H1 (cell line): Measurements from ENCODE around the gene EIPR1. TPM values are rescaled to one million over a fixed set of nuclear protein-coding genes. Genes with fewer than 3 reads are reported as not detected.
"Not testable (repeated sequence)": the region's sequence is repeated elsewhere in the genome, so short reads cannot be mapped to it uniquely, and the experiment has no call there.

Experiments
- CTCF ChIA-PET: fragments of 300-600 bp; sonication (Branson Sonifier 250); formaldehyde crosslinking; loops from one replicate; lab custom pipeline; 2021; ENCODE audit not compliant: partially characterized antibody; lab: Charles Lee
- POLR2A ChIA-PET: fragments of 300-600 bp; sonication (Branson Sonifier 250); formaldehyde crosslinking; loops from one replicate; lab custom pipeline; 2021; ENCODE audit warnings: inconsistent platforms; ENCODE audit not compliant: partially characterized antibody; lab: Charles Lee
- DNase-seq, 2 experiments: peaks; one replicate each; pipeline versions ENCODE4 v3.0.0 to v3.0.0-alpha.2; 2010 to 2022; ENCODE audit warnings: low spot score in 2 of 2, low read depth in 1 of 2, mixed read lengths in 1 of 2
- FAIRE-seq: peaks from 2 replicates; lab custom pipeline; 2011; peaks lifted over from hg19 to GRCh38; lab: Jason Lieb, UNC
- H2AFZ ChIP-seq: 2 replicates; pipeline ENCODE4 v1.8.1; 2012; ENCODE audit warnings: low read length, inconsistent platforms
- H2AK5ac ChIP-seq: 2 replicates; pipeline ENCODE4 v1.6.1; 2013; ENCODE audit warnings: low read depth, low read length
- H2BK120ac ChIP-seq: replicated peaks from 2 replicates; pipeline ENCODE3; 2013; ENCODE audit warnings: low read depth, low read length, inconsistent platforms
- H2BK12ac ChIP-seq: 2 replicates; pipeline ENCODE4 v1.6.1; 2013; ENCODE audit warnings: low read depth, low read length
- H2BK15ac ChIP-seq: 2 replicates; pipeline ENCODE4 v1.6.1; 2013; ENCODE audit warnings: low read length
- H2BK20ac ChIP-seq: 2 replicates; pipeline ENCODE4 v1.6.1; 2013; ENCODE audit warnings: low read length
- H2BK5ac ChIP-seq: 2 replicates; pipeline ENCODE4 v1.6.1; 2013; ENCODE audit warnings: low read depth, low read length
- H3K14ac ChIP-seq: 2 replicates; pipeline ENCODE4 v1.6.1; 2013; ENCODE audit warnings: inconsistent platforms; ENCODE audit not compliant: insufficient read length
- H3K18ac ChIP-seq: 2 replicates; pipeline ENCODE4 v1.6.1; 2013; ENCODE audit warnings: low read length; ENCODE audit errors: extremely low read depth
- H3K23ac ChIP-seq: 2 replicates; pipeline ENCODE4 v1.6.1; 2013; ENCODE audit warnings: inconsistent platforms; ENCODE audit not compliant: insufficient read length
- H3K23me2 ChIP-seq: 2 replicates; pipeline ENCODE4 v1.6.1; 2013; ENCODE audit warnings: low read depth, low read length
- H3K27ac ChIP-seq: 2 replicates; pipeline ENCODE4 v1.6.1; 2011; ENCODE audit warnings: low read depth, low read length, inconsistent platforms
- H3K27me3 ChIP-seq, 4 experiments: replicated peaks in 1 of 4; 1 replicate in 1 of 4; 2 replicates in 3 of 4; pipeline versions ENCODE4 v1.6.1 to v1.8.1; 2011 to 2013; ENCODE audit warnings: low read length in 3 of 4, mild to moderate bottlenecking in 3 of 4, inconsistent platforms in 2 of 4, mixed read lengths in 2 of 4, moderate library complexity in 1 of 4; ENCODE audit not compliant: control insufficient read depth in 3 of 4, insufficient read depth in 3 of 4; ENCODE audit errors: extremely low read depth in 1 of 4
- H3K36me3 ChIP-seq, 4 experiments: 2 replicates each; pipeline versions ENCODE4 v1.6.1 to v1.8.1; 2011 to 2013; ENCODE audit warnings: mild to moderate bottlenecking in 4 of 4, low read length in 3 of 4, moderate library complexity in 2 of 4, control low read depth in 1 of 4, inconsistent platforms in 1 of 4; ENCODE audit not compliant: insufficient read depth in 4 of 4, control insufficient read depth in 2 of 4
- H3K4ac ChIP-seq: replicated peaks from 2 replicates; pipeline ENCODE3; 2013; ENCODE audit warnings: low read length, low read depth, mixed read lengths, inconsistent platforms; ENCODE audit not compliant: insufficient read length
- H3K4me1 ChIP-seq, 4 experiments: replicated peaks in 1 of 4; 1 replicate in 1 of 4; 2 replicates in 3 of 4; pipeline versions ENCODE4 v1.6.1 to v1.8.1; 2011 to 2013; ENCODE audit warnings: low read length in 3 of 4, inconsistent platforms in 2 of 4, mixed read lengths in 1 of 4; ENCODE audit not compliant: insufficient read depth in 4 of 4, control insufficient read depth in 3 of 4
- H3K4me2 ChIP-seq, 2 experiments: 2 replicates each; pipeline versions ENCODE4 v1.6.1 to v1.8.1; 2011 to 2013; ENCODE audit warnings: low read depth in 2 of 2, low read length in 2 of 2, control low read depth in 1 of 2, inconsistent platforms in 1 of 2, mild to moderate bottlenecking in 1 of 2; ENCODE audit not compliant: insufficient read depth in 1 of 2
- H3K4me3 ChIP-seq, 4 experiments: fragments of 200-600, 300-600 bp in 1 of 4; sonication (generic), shearing (Covaris generic), sonication (Bioruptor Twin) in 1 of 4; 2 replicates each; pipeline versions ENCODE4 v1.5.1 to v1.8.1; 2011 to 2016; ENCODE audit warnings: low read length in 4 of 4, low read depth in 3 of 4, control low read depth in 2 of 4, inconsistent platforms in 2 of 4, mild to moderate bottlenecking in 2 of 4, mixed read lengths in 1 of 4, moderate library complexity in 1 of 4; ENCODE audit not compliant: insufficient read depth in 2 of 4; ENCODE audit errors: extremely low read depth in 1 of 4
- H3K56ac ChIP-seq: replicated peaks from 2 replicates; pipeline ENCODE3; 2013; ENCODE audit warnings: low read depth, mild to moderate bottlenecking, mixed read lengths, low read length, inconsistent platforms; ENCODE audit not compliant: insufficient read length
- H3K79me1 ChIP-seq: 2 replicates; pipeline ENCODE4 v1.6.1; 2013; ENCODE audit warnings: low read depth, low read length, control low read depth
- H3K79me2 ChIP-seq, 2 experiments: 2 replicates each; pipeline versions ENCODE4 v1.6.1 to v1.8.1; 2012 to 2013; ENCODE audit warnings: low read length in 2 of 2, mild to moderate bottlenecking in 2 of 2, inconsistent platforms in 1 of 2; ENCODE audit not compliant: insufficient read depth in 2 of 2, control insufficient read depth in 1 of 2
- H3K9ac ChIP-seq, 4 experiments: replicated peaks in 1 of 4; 1 replicate in 1 of 4; 2 replicates in 3 of 4; pipeline versions ENCODE4 v1.6.1 to v1.8.1; 2011 to 2013; ENCODE audit warnings: low read depth in 3 of 4, low read length in 3 of 4, control low read depth in 2 of 4, mild to moderate bottlenecking in 2 of 4, moderate library complexity in 2 of 4, inconsistent platforms in 1 of 4; ENCODE audit errors: extremely low read depth in 1 of 4
- H3K9me3 ChIP-seq, 2 experiments: 2 replicates each; pipeline versions ENCODE4 v1.6.1 to v1.8.1; 2012 to 2013; ENCODE audit warnings: mild to moderate bottlenecking in 2 of 2, moderate library complexity in 2 of 2, control low read depth in 1 of 2, inconsistent platforms in 1 of 2, low read depth in 1 of 2, low read length in 1 of 2, mixed read lengths in 1 of 2; ENCODE audit not compliant: insufficient read depth in 2 of 2
- H4K20me1 ChIP-seq, 2 experiments: replicated peaks in 1 of 2; 2 replicates each; pipeline versions ENCODE3 to v1.8.1; 2011 to 2013; ENCODE audit warnings: inconsistent platforms in 2 of 2, low read length in 2 of 2, mild to moderate bottlenecking in 1 of 2; ENCODE audit not compliant: insufficient read depth in 2 of 2, control insufficient read depth in 1 of 2
- H4K5ac ChIP-seq: 2 replicates; pipeline ENCODE4 v1.6.1; 2013; ENCODE audit warnings: low read length, low read depth, mixed read lengths, inconsistent platforms; ENCODE audit not compliant: insufficient read length
- H4K8ac ChIP-seq: 2 replicates; pipeline ENCODE4 v1.8.0; 2013; ENCODE audit warnings: mild to moderate bottlenecking, moderate library complexity, low read length, inconsistent platforms; ENCODE audit not compliant: insufficient read depth; ENCODE audit errors: extremely low read depth
- H4K91ac ChIP-seq: replicated peaks from 2 replicates; pipeline ENCODE3; 2013; ENCODE audit warnings: low read length, mixed read lengths, inconsistent platforms; ENCODE audit not compliant: insufficient read length
- CHD1 ChIP-seq: IDR thresholded peaks from 2 replicates; pipeline ENCODE4 v1.6.1; 2012; ENCODE audit warnings: low read depth, low read length, improper control_type of control experiment
- EGR1 ChIP-seq: IDR thresholded peaks from 2 replicates; pipeline ENCODE4 v1.6.1; 2011; ENCODE audit warnings: low read depth, low read length, borderline replicate concordance
- POLR2AphosphoS5 ChIP-seq: IDR thresholded peaks from 2 replicates; pipeline ENCODE4 v1.6.1; 2011; ENCODE audit warnings: low read depth, low read length
- SRF ChIP-seq: IDR thresholded peaks from 2 replicates; pipeline ENCODE4 v1.6.1; 2011; ENCODE audit warnings: mild to moderate bottlenecking, low read depth, low read length, moderate library complexity
- WGBS, 2 experiments: shearing (Covaris generic) in 1 of 2; methylation state at CpG; one replicate each; pipeline versions ENCODE4 v1.1.6 to v1.1.7; 2013 to 2015; ENCODE audit warnings: low lambda C conversion rate in 2 of 2, mixed read lengths in 2 of 2, inconsistent platforms in 1 of 2, low coverage in 1 of 2, missing lambda C conversion rate in 1 of 2; ENCODE audit not compliant: insufficient replicate concordance in 2 of 2, insufficient coverage in 1 of 2, insufficient read length in 1 of 2; ENCODE audit errors: extremely low coverage in 1 of 2, missing lambda C conversion rate in 1 of 2; 5-methylcytosine and 5-hydroxymethylcytosine counted together
- polyA plus RNA-seq, 7 experiments: library from polyadenylated mRNA; depleted of rRNA in 3 of 7; stranded (reverse) in 5 of 7; unstranded in 2 of 7; fragments of >200 nt in 5 of 7; fragments of 200-250 nt in 2 of 7; gene quantifications; 1 replicate in 5 of 7; 2 replicates in 1 of 7; 4 replicates in 1 of 7; pipeline versions ENCODE4 v1.2.1 to v1.2.3, GENCODE V29; 2011 to 2013; ENCODE audit warnings: missing spikeins in 2 of 7, mixed read lengths in 2 of 7
- total RNA-seq: library from RNA; stranded (reverse); fragmentation: NEBNext Ultra II Directional; extraction: Animal tissue kit (Norgen Biotek cat#: 25700); gene quantifications from 2 replicates; pipeline ENCODE4 v1.2.1, GENCODE V29; 2021
- TF ChIP-seq, protein P1 (sequence below): IDR thresholded peaks from 2 replicates; pipeline ENCODE4 v1.6.1; 2011; ENCODE audit warnings: low read depth, mild to moderate bottlenecking, low read length; ENCODE audit not compliant: insufficient read depth

Gene EIPR1
- total and polyA plus RNA-seq, 2 of the 8 experiments (the other 6 are each of a cell fraction or from before 2014, with no cell fraction given): 26.3 to 56.4 TPM

DNA sequence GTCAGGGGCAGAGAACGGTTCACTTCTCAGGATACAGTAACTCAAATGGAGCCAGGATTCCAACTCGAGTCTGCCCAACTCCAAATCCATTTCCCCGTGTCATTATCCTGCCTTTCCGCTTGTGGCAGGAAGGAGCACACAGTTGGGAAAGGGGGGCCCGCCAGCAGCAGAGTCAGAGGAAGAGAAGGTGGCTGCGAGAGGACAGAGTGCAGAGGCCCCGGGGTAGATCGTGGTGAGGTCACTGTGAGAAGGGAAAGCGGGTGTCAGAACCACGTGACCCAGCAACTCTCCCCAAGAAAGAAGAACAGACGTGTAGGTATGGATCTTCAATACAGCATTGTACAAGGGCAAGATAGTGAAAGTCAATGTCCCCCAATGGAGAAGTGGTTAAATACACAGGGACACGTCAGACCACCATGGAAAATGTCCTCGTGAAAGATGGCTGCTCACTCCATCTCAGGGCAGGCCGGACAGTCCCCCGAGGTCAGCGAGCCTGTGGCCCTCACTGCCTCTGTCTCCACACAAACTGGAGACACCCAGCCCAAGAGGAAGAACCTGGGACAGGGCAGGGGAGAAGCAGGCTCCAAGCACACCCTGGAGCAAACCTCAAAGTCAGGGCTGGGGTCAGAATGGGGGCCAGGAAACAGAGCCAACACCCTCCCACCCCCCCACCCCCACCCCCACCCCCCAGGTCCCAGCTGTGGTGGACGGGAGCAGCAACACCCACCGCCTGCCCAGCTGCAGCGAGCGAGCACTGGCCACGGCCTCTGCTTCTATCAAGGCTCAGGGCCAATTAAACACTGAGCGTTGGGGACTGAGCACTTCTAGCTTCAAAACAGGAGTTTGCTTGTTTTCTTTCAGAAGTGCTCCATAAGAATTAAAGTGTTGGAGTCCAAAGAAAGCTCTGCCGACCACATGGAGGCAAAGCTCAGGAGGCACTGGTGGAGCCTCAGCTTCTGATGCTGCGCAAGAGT is 92.7 kb downstream of the EIPR1 start (continued):
- TF ChIP-seq SRF (no peak), EGR1 (no peak), POLR2AphosphoS5 (no peak), CHD1 (no peak)
- TF ChIP-seq, protein P1, sequence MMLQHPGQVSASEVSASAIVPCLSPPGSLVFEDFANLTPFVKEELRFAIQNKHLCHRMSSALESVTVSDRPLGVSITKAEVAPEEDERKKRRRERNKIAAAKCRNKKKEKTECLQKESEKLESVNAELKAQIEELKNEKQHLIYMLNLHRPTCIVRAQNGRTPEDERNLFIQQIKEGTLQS: no peak

DNA sequence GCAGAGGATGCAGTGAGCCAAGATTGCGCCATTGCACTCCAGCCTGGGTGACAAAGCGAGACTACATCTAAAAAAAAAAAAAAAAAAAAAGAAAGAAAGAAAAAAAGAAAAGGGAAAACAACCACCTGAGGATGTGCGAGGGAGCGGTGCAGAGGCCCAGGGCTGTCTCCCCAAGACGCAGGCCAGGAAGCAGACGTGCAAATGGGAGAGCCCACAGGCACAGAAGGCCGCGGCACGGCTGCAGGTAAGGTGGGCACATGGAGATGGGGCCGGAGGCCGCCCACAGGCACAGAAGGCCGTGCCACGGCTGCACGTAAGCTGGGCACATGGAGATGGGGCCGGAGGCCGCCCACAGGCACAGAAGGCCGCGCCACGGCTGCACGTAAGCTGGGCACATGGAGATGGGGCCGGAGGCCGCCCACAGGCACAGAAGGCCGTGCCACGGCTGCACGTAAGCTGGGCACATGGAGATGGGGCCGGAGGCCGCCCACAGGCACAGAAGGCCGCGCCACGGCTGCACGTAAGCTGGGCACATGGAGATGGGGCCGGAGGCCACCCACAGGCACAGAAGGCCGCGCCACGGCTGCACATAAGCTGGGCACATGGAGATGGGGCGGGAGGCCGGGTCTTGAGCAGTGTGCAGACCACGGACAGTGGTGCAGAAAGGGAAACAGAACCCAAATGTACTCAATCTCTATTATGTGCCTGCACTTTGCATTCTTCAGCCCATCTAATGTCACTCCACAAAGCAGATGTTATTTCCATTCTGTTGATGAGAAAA is 93.6 kb downstream of the EIPR1 start:
- H3K4me3 ChIP-seq, H3K23me2 ChIP-seq, H4K20me1 ChIP-seq, H3K9me3 ChIP-seq, H2AK5ac ChIP-seq, CTCF ChIA-PET, H3K23ac ChIP-seq, H3K14ac ChIP-seq, H3K79me2 ChIP-seq, H3K18ac ChIP-seq, H2BK15ac ChIP-seq, H2AFZ ChIP-seq, H2BK20ac ChIP-seq, POLR2A ChIA-PET, H3K79me1 ChIP-seq, H3K27ac ChIP-seq, H2BK120ac ChIP-seq, FAIRE-seq, H4K91ac ChIP-seq, H2BK12ac ChIP-seq, H3K4me1 ChIP-seq, H4K8ac ChIP-seq, H3K9ac ChIP-seq, H2BK5ac ChIP-seq, H3K4ac ChIP-seq, H3K56ac ChIP-seq, H3K27me3 ChIP-seq, H4K5ac ChIP-seq, H3K36me3 ChIP-seq, H3K4me2 ChIP-seq, DNase-seq: not testable (repeated sequence)
- WGBS, 2 experiments: 85% methylated on average over 14 of the region's 38 CpGs; no CpG with 5 or more reads in 1 of the 2 experiments
